Measurements from ENCODE around the gene SPRR1B.

DNA sequence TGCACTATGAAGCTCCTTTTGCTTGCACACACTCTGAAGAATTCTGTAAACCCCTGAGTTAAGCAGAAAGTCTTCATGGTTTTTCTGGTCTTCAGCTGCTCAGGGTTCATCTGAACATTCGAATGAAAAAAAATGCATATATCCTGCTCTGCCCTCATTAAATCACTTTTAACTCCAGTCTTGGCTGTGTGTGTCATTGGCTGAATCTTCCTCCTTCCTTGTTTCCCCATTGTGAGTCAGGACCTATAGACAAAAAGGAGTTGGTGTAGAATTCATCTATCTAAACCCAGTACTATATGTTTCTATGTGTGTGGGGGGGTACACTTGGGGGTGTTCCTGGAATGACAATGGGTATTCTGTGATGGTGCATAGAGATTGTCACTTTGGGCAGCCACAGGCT lies 6.6 kb upstream of the SPRR1B start:
- TF ChIP-seq, protein P1, sequence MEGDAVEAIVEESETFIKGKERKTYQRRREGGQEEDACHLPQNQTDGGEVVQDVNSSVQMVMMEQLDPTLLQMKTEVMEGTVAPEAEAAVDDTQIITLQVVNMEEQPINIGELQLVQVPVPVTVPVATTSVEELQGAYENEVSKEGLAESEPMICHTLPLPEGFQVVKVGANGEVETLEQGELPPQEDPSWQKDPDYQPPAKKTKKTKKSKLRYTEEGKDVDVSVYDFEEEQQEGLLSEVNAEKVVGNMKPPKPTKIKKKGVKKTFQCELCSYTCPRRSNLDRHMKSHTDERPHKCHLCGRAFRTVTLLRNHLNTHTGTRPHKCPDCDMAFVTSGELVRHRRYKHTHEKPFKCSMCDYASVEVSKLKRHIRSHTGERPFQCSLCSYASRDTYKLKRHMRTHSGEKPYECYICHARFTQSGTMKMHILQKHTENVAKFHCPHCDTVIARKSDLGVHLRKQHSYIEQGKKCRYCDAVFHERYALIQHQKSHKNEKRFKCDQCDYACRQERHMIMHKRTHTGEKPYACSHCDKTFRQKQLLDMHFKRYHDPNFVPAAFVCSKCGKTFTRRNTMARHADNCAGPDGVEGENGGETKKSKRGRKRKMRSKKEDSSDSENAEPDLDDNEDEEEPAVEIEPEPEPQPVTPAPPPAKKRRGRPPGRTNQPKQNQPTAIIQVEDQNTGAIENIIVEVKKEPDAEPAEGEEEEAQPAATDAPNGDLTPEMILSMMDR (IDR thresholded peaks at IDR 0.05 in 8 of 11, conservative IDR thresholded peaks at IDR 0.05 in 3 of 11) = no peak
- TF ChIP-seq POLR2A (IDR thresholded peaks at IDR 0.05) = no peak
- no peak for TF ChIP-seq POLR2AphosphoS5 (IDR thresholded peaks at IDR 0.05)
